Astrocyte (in vitro differentiated cells and primary cell): ENCODE results near the gene JAM2. TPM values are rescaled to one million over a fixed set of nuclear protein-coding genes. Genes with fewer than 3 reads are reported as not detected.

ENCODE experiments used
- DNase-seq: peaks from one replicate; pipeline ENCODE4 v3.0.0-alpha.2; 2010; ENCODE audit warnings: low read depth
- FAIRE-seq: peaks from 2 replicates; lab custom pipeline; 2011; peaks lifted over from hg19 to GRCh38; lab: Jason Lieb, UNC
- H2AFZ ChIP-seq: 2 replicates; pipeline ENCODE4 v1.6.0; 2012; ENCODE audit warnings: low read depth, low read length, inconsistent platforms
- H3K27ac ChIP-seq: 2 replicates; pipeline ENCODE4 v1.5.1; 2011; ENCODE audit warnings: low read depth, low read length, inconsistent platforms
- H3K27me3 ChIP-seq: 2 replicates; pipeline ENCODE4 v1.6.0; 2011; ENCODE audit warnings: low read length, inconsistent platforms; ENCODE audit not compliant: insufficient read depth
- H3K36me3 ChIP-seq: 2 replicates; pipeline ENCODE4 v1.5.1; 2011; ENCODE audit warnings: low read length, inconsistent platforms; ENCODE audit not compliant: insufficient read depth
- H3K4me1 ChIP-seq: 2 replicates; pipeline ENCODE4 v1.5.1; 2011; ENCODE audit warnings: low read length, inconsistent platforms; ENCODE audit not compliant: insufficient read depth
- H3K4me2 ChIP-seq: 2 replicates; pipeline ENCODE4 v1.6.0; 2012; ENCODE audit warnings: low read length, inconsistent platforms
- H3K4me3 ChIP-seq: 2 replicates; pipeline ENCODE4 v1.5.1; 2011; ENCODE audit warnings: low read depth, mild to moderate bottlenecking, low read length, inconsistent platforms; ENCODE audit not compliant: insufficient read depth
- H3K79me2 ChIP-seq: 2 replicates; pipeline ENCODE4 v1.6.0; 2012; ENCODE audit warnings: mild to moderate bottlenecking, low read length, inconsistent platforms; ENCODE audit not compliant: insufficient read depth
- H3K9ac ChIP-seq: 2 replicates; pipeline ENCODE4 v1.6.0; 2012; ENCODE audit warnings: mild to moderate bottlenecking, low read length, inconsistent platforms
- H3K9me3 ChIP-seq: 2 replicates; pipeline ENCODE4 v1.5.1; 2012; ENCODE audit warnings: low read depth, mild to moderate bottlenecking, low read length, inconsistent platforms; ENCODE audit not compliant: insufficient read depth
- H4K20me1 ChIP-seq: 2 replicates; pipeline ENCODE4 v1.6.0; 2012; ENCODE audit warnings: low read length, inconsistent platforms; ENCODE audit not compliant: insufficient read depth
- H3K27ac Mint-ChIP-seq: one replicate; pipeline ENCODE4 v1.8.0; 2021; ENCODE audit warnings: mild to moderate bottlenecking, mixed read lengths; ENCODE audit not compliant: unreplicated experiment
- H3K27me3 Mint-ChIP-seq: one replicate; pipeline ENCODE4 v1.8.0; 2021; ENCODE audit warnings: low read depth, mixed read lengths; ENCODE audit not compliant: unreplicated experiment
- H3K36me3 Mint-ChIP-seq: one replicate; pipeline ENCODE4 v1.8.0; 2021; ENCODE audit warnings: low read depth, mixed read lengths; ENCODE audit not compliant: unreplicated experiment
- H3K4me1 Mint-ChIP-seq: one replicate; pipeline ENCODE4 v1.8.0; 2021; ENCODE audit warnings: low read depth, mixed read lengths; ENCODE audit not compliant: unreplicated experiment
- H3K4me3 Mint-ChIP-seq: one replicate; pipeline ENCODE4 v1.8.0; 2021; ENCODE audit warnings: mild to moderate bottlenecking, moderate library complexity, mixed read lengths; ENCODE audit not compliant: unreplicated experiment
- H3K9me3 Mint-ChIP-seq: one replicate; pipeline ENCODE4 v1.8.0; 2021; ENCODE audit warnings: mild to moderate bottlenecking, mixed read lengths; ENCODE audit not compliant: unreplicated experiment
- EZH2 ChIP-seq: IDR thresholded peaks from 2 replicates; pipeline ENCODE4 v1.6.1; 2012; ENCODE audit warnings: mild to moderate bottlenecking, low read length, inconsistent platforms; ENCODE audit not compliant: insufficient read depth
- total RNA-seq: library from RNA; stranded (reverse); gene quantifications from 2 replicates; pipeline ENCODE4 v1.2.1, GENCODE V29; 2021
- TF ChIP-seq, protein P1 (sequence below): IDR thresholded peaks from 2 replicates; pipeline ENCODE4 v1.5.1; 2011; ENCODE audit warnings: low read depth, mild to moderate bottlenecking, inconsistent platforms, low read length, moderate library complexity; ENCODE audit not compliant: insufficient read depth

Gene JAM2
- total RNA-seq, 1 donor from 2014 or later: 3.7 TPM

GRCh38 chr21:25647647-25648046, 8.6 kb downstream of the JAM2 start:
- Histone ChIP-seq H3K4me2 (no peak overlapping the region), H3K4me1 (no peaks in the 10 kb centered on the region), H3K9ac (no peak overlapping the region), H3K79me2 (no peaks in the 10 kb centered on the region), H4K20me1 (no peaks in the 10 kb centered on the region), H3K4me3 (no peak overlapping the region), H3K27ac (no peak overlapping the region), H3K9me3 (no peaks in the 10 kb centered on the region), H2AFZ (no peak overlapping the region), H3K36me3 (no peaks in the 10 kb centered on the region), H3K27me3 (no peaks in the 10 kb centered on the region)
- no peaks in the 10 kb centered on the region for H3K4me1 Mint-ChIP-seq
- H3K9me3 Mint-ChIP-seq: no peaks in the 10 kb centered on the region
- H3K4me3 Mint-ChIP-seq: no peak overlapping the region
- no peak overlapping the region for H3K27ac Mint-ChIP-seq
- H3K27me3 Mint-ChIP-seq: no peaks in the 10 kb centered on the region
- TF ChIP-seq, protein P1, sequence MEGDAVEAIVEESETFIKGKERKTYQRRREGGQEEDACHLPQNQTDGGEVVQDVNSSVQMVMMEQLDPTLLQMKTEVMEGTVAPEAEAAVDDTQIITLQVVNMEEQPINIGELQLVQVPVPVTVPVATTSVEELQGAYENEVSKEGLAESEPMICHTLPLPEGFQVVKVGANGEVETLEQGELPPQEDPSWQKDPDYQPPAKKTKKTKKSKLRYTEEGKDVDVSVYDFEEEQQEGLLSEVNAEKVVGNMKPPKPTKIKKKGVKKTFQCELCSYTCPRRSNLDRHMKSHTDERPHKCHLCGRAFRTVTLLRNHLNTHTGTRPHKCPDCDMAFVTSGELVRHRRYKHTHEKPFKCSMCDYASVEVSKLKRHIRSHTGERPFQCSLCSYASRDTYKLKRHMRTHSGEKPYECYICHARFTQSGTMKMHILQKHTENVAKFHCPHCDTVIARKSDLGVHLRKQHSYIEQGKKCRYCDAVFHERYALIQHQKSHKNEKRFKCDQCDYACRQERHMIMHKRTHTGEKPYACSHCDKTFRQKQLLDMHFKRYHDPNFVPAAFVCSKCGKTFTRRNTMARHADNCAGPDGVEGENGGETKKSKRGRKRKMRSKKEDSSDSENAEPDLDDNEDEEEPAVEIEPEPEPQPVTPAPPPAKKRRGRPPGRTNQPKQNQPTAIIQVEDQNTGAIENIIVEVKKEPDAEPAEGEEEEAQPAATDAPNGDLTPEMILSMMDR: no peak
- TF ChIP-seq EZH2: no peak
- DNase-seq (no peak), FAIRE-seq (no peak)
- H3K36me3 Mint-ChIP-seq: no peaks in the 10 kb centered on the region

GRCh38 chr21:25649146-25649545, 10.1 kb downstream of the JAM2 start:
- no peaks in the 10 kb centered on the region for H3K9me3 Mint-ChIP-seq
- FAIRE-seq (no peak), DNase-seq (no peak)
- no peaks in the 10 kb centered on the region for H3K27me3 Mint-ChIP-seq
- H3K9me3 ChIP-seq: no peaks in the 10 kb centered on the region
- no peak overlapping the region for H3K4me2 ChIP-seq
- H3K27ac Mint-ChIP-seq: no peak overlapping the region
- no peaks in the 10 kb centered on the region for H3K27me3 ChIP-seq
- H3K36me3 Mint-ChIP-seq: no peaks in the 10 kb centered on the region
- no peaks in the 10 kb centered on the region for H3K36me3 ChIP-seq
- no peak overlapping the region for H3K9ac ChIP-seq
- TF ChIP-seq, protein P1: no peak
- TF ChIP-seq EZH2: no peak
- H3K4me1 Mint-ChIP-seq: no peaks in the 10 kb centered on the region
- H3K4me3 Mint-ChIP-seq: no peak overlapping the region
- H3K4me3 ChIP-seq: no peak overlapping the region
- H3K4me1 ChIP-seq: no peaks in the 10 kb centered on the region
- no peak overlapping the region for H3K27ac ChIP-seq
- no peak overlapping the region for H2AFZ ChIP-seq
- no peaks in the 10 kb centered on the region for H4K20me1 ChIP-seq
- no peaks in the 10 kb centered on the region for H3K79me2 ChIP-seq

- Histone ChIP-seq H3K9me3 (no peaks in the 10 kb centered on the region), H3K36me3 (no peaks in the 10 kb centered on the region), H3K4me1 (no peaks in the 10 kb centered on the region), H3K9ac (no peak overlapping the region), H3K27ac (no peak overlapping the region), H3K27me3 (no peaks in the 10 kb centered on the region), H3K79me2 (no peaks in the 10 kb centered on the region), H3K4me3 (no peak overlapping the region), H4K20me1 (no peaks in the 10 kb centered on the region), H2AFZ (no peak overlapping the region), H3K4me2 (no peak overlapping the region)
- no peaks in the 10 kb centered on the region for H3K4me1 Mint-ChIP-seq
- FAIRE-seq (no peak), DNase-seq (no peak)
- H3K27ac Mint-ChIP-seq: no peak overlapping the region
- no peaks in the 10 kb centered on the region for H3K9me3 Mint-ChIP-seq
- H3K4me3 Mint-ChIP-seq: no peak overlapping the region
- no peaks in the 10 kb centered on the region for H3K27me3 Mint-ChIP-seq
- no peak for TF ChIP-seq EZH2
- TF ChIP-seq, protein P1: no peak
- H3K36me3 Mint-ChIP-seq: no peaks in the 10 kb centered on the region
Measured at GRCh38 chr21:25656412-25656811, 17.4 kb downstream of the JAM2 start.
